ENCODE measurements around the gene SLC31A2.

DNA sequence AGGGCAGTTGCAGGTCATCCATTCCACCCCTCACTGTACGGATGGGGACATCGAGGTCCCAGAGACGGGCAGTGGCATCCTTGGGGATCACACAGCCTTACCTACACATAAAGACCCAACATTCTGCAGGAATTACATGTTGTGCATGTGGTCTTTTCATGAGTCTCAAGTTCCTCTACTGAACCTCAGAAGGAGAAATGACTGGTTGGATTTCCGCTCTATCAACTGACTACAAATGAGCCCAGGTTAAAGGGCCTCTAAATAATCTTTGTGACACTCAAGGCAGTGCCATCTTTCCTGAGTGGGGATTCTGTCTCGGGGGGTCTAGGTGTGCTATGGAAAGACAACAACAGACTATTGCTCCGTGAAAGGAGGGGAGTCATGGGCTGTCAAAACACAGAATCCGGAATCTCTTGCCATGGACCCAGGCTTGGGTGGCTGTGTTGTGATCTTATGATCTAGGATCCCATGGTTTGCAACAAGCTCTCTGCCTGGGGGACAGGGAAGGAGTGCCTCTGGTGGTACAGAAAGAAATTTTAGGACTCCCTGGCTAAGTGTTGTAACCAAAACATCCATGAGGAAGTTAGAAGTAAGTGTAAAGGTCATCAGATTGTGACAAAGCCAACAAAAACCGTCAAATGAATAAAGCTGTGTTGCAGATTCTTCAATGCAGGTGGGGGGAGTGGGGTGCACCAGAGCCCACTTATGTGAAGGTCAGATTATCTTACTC is 1.9 kb upstream of the SLC31A2 start:
- no peak for TF ChIP-seq EZH2 (IDR thresholded peaks at IDR 0.05; ENCODE audit: borderline replicate concordance, insufficient read depth, low read depth, low read length, poor library complexity, severe bottlenecking)
- TF ChIP-seq, protein P1, sequence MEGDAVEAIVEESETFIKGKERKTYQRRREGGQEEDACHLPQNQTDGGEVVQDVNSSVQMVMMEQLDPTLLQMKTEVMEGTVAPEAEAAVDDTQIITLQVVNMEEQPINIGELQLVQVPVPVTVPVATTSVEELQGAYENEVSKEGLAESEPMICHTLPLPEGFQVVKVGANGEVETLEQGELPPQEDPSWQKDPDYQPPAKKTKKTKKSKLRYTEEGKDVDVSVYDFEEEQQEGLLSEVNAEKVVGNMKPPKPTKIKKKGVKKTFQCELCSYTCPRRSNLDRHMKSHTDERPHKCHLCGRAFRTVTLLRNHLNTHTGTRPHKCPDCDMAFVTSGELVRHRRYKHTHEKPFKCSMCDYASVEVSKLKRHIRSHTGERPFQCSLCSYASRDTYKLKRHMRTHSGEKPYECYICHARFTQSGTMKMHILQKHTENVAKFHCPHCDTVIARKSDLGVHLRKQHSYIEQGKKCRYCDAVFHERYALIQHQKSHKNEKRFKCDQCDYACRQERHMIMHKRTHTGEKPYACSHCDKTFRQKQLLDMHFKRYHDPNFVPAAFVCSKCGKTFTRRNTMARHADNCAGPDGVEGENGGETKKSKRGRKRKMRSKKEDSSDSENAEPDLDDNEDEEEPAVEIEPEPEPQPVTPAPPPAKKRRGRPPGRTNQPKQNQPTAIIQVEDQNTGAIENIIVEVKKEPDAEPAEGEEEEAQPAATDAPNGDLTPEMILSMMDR (IDR thresholded peaks at IDR 0.05) = no peak
